ENCODE measurements around the gene PPP3CA. TPM values are rescaled to one million over a fixed set of nuclear protein-coding genes. Genes with fewer than 3 reads are reported as not detected.

Gene PPP3CA
- total RNA-seq, 2 experiments from 2014 or later, result 12.9 to 13.8 TPM

GRCh38 chr4:101068115-101068514, 279.2 kb downstream of the PPP3CA start:
- Histone ChIP-seq H3K27ac (ENCODE audit: low read depth in 1 of 2, low read length in 2 of 2) (no peak overlapping the region), H3K36me3 (ENCODE audit: insufficient read depth, low read length) (peaks cover 4% of the 10 kb centered on the region), H3K27me3 (ENCODE audit: control insufficient read depth in 1 of 2, insufficient read depth in 2 of 2, low read length in 2 of 2) (no peaks in the 10 kb centered on the region), H3K4me1 (ENCODE audit: insufficient read depth, low read length) (no peaks in the 10 kb centered on the region), H3K4me3 (ENCODE audit: low read length) (no peak overlapping the region), H3K9me3 (ENCODE audit: control insufficient read depth in 1 of 2, insufficient read depth in 1 of 2, low read length in 2 of 2) (no peaks in the 10 kb centered on the region)
- ATAC-seq (ENCODE audit: poor library complexity) (no peak), DNase-seq (no peak)
- peaks cover 26% of the 10 kb centered on the region for H3K36me3 Mint-ChIP-seq (ENCODE audit: low read depth)
- H3K9me3 Mint-ChIP-seq, result no peaks in the 10 kb centered on the region
- CTCF ChIA-PET, result no interaction called here
- no peaks in the 10 kb centered on the region for H3K4me1 Mint-ChIP-seq (ENCODE audit: low read depth)
- no peak overlapping the region for H3K27ac Mint-ChIP-seq
- H3K27me3 Mint-ChIP-seq, result no peaks in the 10 kb centered on the region
- H3K4me3 Mint-ChIP-seq, result no peak overlapping the region
- no peak for TF ChIP-seq CTCF (IDR thresholded peaks at IDR 0.05)
- POLR2A ChIA-PET, result no interaction called here
- intact Hi-C loops (cut with DNase I, micrococcal nuclease), result no loop called here

- ATAC-seq (ENCODE audit: poor library complexity) (no peak), DNase-seq (no peak)
- POLR2A ChIA-PET, result no interaction called here
- Histone ChIP-seq H3K27ac (ENCODE audit: low read depth in 1 of 2, low read length in 2 of 2) (no peak overlapping the region), H3K9me3 (ENCODE audit: control insufficient read depth in 1 of 2, insufficient read depth in 1 of 2, low read length in 2 of 2) (no peaks in the 10 kb centered on the region), H3K27me3 (ENCODE audit: control insufficient read depth in 1 of 2, insufficient read depth in 2 of 2, low read length in 2 of 2) (no peaks in the 10 kb centered on the region), H3K36me3 (ENCODE audit: insufficient read depth, low read length) (peaks cover 9% of the 10 kb centered on the region), H3K4me3 (ENCODE audit: low read length) (no peak overlapping the region), H3K4me1 (ENCODE audit: insufficient read depth, low read length) (no peaks in the 10 kb centered on the region)
- Mint-ChIP-seq H3K4me3 (no peak overlapping the region), H3K27ac (no peak overlapping the region), H3K4me1 (ENCODE audit: low read depth) (no peaks in the 10 kb centered on the region), H3K36me3 (ENCODE audit: low read depth) (peaks cover 25% of the 10 kb centered on the region), H3K27me3 (no peaks in the 10 kb centered on the region), H3K9me3 (no peaks in the 10 kb centered on the region)
- TF ChIP-seq CTCF (IDR thresholded peaks at IDR 0.05), result no peak
- intact Hi-C loops (cut with DNase I, micrococcal nuclease), result no loop called here
- CTCF ChIA-PET, result no interaction called here
Observed at GRCh38 chr4:101067383-101067782, 279.9 kb downstream of the PPP3CA start.

- peaks cover 24% of the 10 kb centered on the region for H3K36me3 Mint-ChIP-seq (ENCODE audit: low read depth)
- ChIA-PET CTCF (no interaction called here), POLR2A (no interaction called here)
- no peak for ATAC-seq (ENCODE audit: poor library complexity)
- H3K4me3 ChIP-seq (ENCODE audit: low read length), result no peak overlapping the region
- intact Hi-C loops (cut with DNase I, micrococcal nuclease), result no loop called here
- no peaks in the 10 kb centered on the region for H3K9me3 Mint-ChIP-seq
- no peaks in the 10 kb centered on the region for H3K9me3 ChIP-seq (ENCODE audit: control insufficient read depth in 1 of 2, insufficient read depth in 1 of 2, low read length in 2 of 2)
- no peaks in the 10 kb centered on the region for H3K27me3 Mint-ChIP-seq
- H3K27me3 ChIP-seq (ENCODE audit: control insufficient read depth in 1 of 2, insufficient read depth in 2 of 2, low read length in 2 of 2), result no peaks in the 10 kb centered on the region
- no peak overlapping the region for H3K4me3 Mint-ChIP-seq
- no peaks in the 10 kb centered on the region for H3K4me1 Mint-ChIP-seq (ENCODE audit: low read depth)
- no peak for TF ChIP-seq CTCF (IDR thresholded peaks at IDR 0.05)
- peaks cover 9% of the 10 kb centered on the region for H3K36me3 ChIP-seq (ENCODE audit: insufficient read depth, low read length)
- no peak overlapping the region for H3K27ac Mint-ChIP-seq
- H3K27ac ChIP-seq (ENCODE audit: low read depth in 1 of 2, low read length in 2 of 2), result no peak overlapping the region
- no peak for DNase-seq
- H3K4me1 ChIP-seq (ENCODE audit: insufficient read depth, low read length), result no peaks in the 10 kb centered on the region
Observed at GRCh38 chr4:101066626-101067170, 280.6 kb downstream of the PPP3CA start.

All from CD4-positive, alpha-beta T cell (primary cell).